NCI-H345 (cell line): ENCODE measurements around the gene WDFY3.
"Not testable (repeated sequence)": the region's sequence is repeated elsewhere in the genome, so short reads cannot be mapped to it uniquely, and the experiment has no call there.

Experiments
- DNase-seq: peaks from one replicate; lab custom pipeline; 2025; lab: John Stamatoyannopoulos, UW

The WDFY3 gene

GRCh38 chr4:84857296-84857695 is 109.2 kb downstream of the WDFY3 start:
- DNase-seq, result no peak

DNA sequence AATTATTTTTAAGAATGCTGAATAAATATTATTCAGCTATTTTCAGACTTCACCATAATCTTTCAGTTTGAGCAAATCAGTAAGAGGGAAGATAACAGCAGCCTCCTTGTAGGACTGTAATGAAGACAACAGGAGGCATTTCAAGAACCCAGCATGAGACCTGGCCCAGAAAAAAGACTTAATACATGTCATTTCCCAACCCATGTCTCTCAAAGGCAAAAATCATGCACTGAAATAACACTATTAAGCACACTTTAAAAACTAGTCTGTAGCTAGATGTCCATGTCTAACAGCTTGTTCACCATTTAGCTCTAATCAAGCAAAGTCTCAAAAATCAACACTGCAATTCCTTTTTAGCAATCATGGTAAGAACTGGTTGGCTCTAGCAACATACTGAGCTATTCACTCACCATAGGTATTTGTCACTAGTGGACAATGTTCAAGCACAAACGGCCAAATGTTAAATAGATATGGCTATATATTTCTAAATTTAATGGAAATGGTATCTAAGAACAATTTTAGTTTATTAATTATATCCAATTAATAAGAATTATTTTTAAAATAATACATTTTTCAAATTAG is 109.9 kb downstream of the WDFY3 start:
- no peak for DNase-seq

- DNase-seq, result no peak
Observed at GRCh38 chr4:84855774-84856173, 110.7 kb downstream of the WDFY3 start.

- no peak for DNase-seq
Observed at GRCh38 chr4:84852081-84852480, 114.4 kb downstream of the WDFY3 start.

- DNase-seq, result no peak
Observed at GRCh38 chr4:84849051-84849640, 117.3 kb downstream of the WDFY3 start.

- DNase-seq, result no peak
Observed at GRCh38 chr4:84848432-84848831, 118.1 kb downstream of the WDFY3 start.

- DNase-seq, result no peak
Observed at GRCh38 chr4:84847978-84848377, 118.5 kb downstream of the WDFY3 start.

DNA sequence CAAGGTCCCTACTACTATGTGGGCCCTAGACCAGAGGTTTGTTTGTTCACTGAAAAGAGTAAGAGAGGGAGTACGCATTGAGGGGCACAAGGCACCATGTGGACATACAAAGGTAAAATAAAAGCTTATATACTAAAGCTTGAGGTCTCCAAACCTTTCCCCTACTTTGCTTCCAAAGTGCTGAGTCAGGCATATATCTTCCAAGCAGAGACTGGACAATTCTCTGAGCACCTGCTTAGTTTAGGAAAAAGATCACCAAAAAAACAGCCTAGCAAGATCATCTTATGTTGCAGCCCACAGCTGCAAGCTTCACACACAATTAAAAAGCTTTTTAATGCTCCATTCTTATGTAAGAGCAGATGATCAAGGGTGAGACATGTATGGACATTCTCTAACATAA is 119.5 kb downstream of the WDFY3 start:
- no peak for DNase-seq

DNA sequence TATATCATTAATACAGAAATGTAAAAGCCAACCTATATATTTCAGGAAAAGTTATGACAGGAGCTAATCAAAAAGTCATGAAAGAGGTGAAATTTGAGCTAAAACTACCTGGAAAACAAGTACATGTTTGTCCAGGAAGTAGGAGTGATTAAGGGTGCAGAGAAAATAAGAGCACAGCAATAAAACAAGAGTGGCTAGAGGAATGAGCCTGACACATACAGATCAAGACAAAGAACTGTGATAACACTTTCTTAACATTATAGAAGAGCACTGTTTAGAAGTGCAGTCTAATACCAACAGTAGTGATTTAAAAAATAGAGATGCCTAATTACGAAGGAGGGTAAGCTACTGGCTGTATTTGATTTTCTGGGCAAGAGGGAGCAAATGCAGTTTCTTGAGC is 125.1 kb downstream of the WDFY3 start:
- DNase-seq, result no peak

- no peak for DNase-seq
Observed at GRCh38 chr4:84837751-84838150, 128.7 kb downstream of the WDFY3 start.

GRCh38 chr4:84829633-84830032 is 136.9 kb downstream of the WDFY3 start:
- not testable (repeated sequence) for DNase-seq

- DNase-seq, result no peak
Observed at GRCh38 chr4:84826681-84827080, 139.8 kb downstream of the WDFY3 start.

- no peak for DNase-seq
Observed at GRCh38 chr4:84825701-84826341, 140.7 kb downstream of the WDFY3 start.

DNA sequence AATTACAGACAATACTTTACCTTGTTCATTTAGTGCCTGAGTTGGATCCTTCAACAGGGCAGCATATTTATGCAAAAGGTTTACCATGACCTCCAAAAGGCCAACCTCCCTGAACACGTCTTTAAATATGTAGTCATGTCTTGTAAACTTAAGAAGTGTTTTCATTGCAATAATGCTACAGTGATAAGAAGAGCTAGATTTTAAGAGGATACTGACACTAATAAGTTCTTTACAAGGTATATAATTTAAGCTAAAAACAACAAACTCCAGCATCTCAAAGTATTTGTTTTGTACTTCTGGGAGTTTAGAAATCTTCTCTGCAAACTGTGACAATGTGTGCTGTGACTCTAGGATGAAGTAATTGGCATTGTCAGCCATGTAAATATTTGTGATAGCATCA is 145.4 kb downstream of the WDFY3 start:
- DNase-seq, result no peak

GRCh38 chr4:84814094-84814750 is 152.3 kb downstream of the WDFY3 start:
- no peak for DNase-seq

DNA sequence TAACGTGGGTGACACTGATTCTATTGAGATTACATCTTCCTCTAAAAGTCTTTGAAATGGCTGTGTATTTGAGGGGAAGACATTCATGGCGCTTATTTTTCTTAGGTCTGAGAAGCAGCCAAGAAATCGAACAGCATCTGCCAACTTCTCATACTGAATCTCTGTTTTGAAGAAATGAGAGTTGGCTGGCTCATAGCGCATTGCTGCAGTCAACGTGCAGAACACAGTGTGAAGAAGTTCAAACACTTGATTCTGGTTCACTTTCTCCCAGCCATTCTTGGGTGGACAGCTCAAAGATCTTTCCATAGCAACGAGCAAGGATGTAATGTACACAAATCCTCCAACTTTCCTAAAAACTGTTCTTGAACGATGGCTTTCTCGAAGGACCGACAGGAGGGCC is 156.5 kb downstream of the WDFY3 start:
- no peak for DNase-seq

- DNase-seq, result no peak
Observed at GRCh38 chr4:84808332-84808731, 158.2 kb downstream of the WDFY3 start.

DNA sequence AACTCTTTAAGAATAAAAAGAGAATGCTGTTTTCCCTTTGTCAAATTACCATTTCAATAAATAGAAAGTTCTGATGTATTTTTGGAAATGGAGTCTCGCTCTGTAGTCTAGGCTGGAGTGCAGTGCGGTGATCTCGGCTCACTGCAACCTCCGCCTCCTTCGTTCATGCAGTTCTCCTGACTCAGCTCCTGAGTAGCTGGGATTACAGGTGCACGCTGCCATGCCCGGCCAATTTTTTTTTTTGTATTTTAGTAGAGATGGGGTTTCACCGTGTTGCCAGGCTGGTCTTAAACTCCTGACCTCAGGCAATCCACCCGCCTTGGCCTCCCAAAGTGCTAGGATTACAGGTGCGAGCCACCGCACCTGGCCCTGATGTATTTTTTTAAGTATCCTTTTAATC is 159.9 kb downstream of the WDFY3 start:
- DNase-seq, result not testable (repeated sequence)

DNA sequence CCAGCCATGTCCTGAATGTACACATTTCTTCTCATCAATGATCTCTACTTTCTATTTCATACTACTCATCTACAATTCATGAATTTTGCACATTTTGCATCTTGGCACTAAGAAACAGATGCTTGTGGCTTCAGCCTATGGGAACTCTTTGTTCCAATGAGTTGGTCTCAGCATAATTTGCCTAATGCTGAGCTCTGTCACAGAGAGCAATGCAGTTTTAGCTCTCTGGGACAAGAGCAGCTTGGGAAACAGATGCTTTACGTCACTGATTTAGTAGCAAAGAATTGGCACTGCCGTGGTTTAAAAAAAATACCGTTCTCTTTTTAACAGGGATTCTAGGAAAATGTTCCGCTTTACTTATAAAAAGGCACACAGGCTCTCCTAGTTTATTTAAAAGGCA is 162.4 kb downstream of the WDFY3 start:
- no peak for DNase-seq

DNA sequence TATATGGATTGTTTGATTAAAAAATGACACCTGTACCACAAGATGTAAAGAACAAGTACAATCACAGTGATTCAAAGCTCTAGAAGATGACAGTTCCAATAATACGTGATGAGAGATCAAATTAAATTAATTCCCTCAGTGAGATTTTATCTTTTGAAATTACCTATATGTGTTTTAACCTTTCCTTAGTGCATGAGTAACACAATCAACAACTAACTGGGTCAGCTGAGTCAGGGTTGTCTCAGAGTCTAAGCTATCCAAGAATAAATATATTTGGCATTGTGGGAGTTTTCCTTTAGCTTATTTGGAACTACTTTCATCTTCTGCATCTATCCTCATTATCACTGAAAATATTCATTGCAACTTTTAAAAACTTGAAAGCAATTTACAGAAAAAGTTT is 162.8 kb downstream of the WDFY3 start:
- no peak for DNase-seq

GRCh38 chr4:84803116-84803515 is 163.4 kb downstream of the WDFY3 start:
- no peak for DNase-seq

GRCh38 chr4:84800256-84800655 is 166.2 kb downstream of the WDFY3 start:
- DNase-seq, result no peak

- DNase-seq, result no peak
Observed at GRCh38 chr4:84799318-84799717, 167.2 kb downstream of the WDFY3 start.
